H1 (cell line): ENCODE results near the gene MMP24. TPM values are rescaled to one million over a fixed set of nuclear protein-coding genes. Genes with fewer than 3 reads are reported as not detected.
A peak's percentile ranks its signal among the peaks of the same experiment; 100 is the strongest.

Experiments used
- CTCF ChIA-PET: fragments of 300-600 bp; sonication (Branson Sonifier 250); formaldehyde crosslinking; loops from one replicate; lab custom pipeline; 2021; ENCODE audit not compliant: partially characterized antibody; lab: Charles Lee
- POLR2A ChIA-PET: fragments of 300-600 bp; sonication (Branson Sonifier 250); formaldehyde crosslinking; loops from one replicate; lab custom pipeline; 2021; ENCODE audit warnings: inconsistent platforms; ENCODE audit not compliant: partially characterized antibody; lab: Charles Lee
- DNase-seq, 2 experiments: peaks; one replicate each; pipeline versions ENCODE4 v3.0.0 to v3.0.0-alpha.2; 2010 to 2022; ENCODE audit warnings: low spot score in 2 of 2, low read depth in 1 of 2, mixed read lengths in 1 of 2
- FAIRE-seq: peaks from 2 replicates; lab custom pipeline; 2011; peaks lifted over from hg19 to GRCh38; lab: Jason Lieb, UNC
- H2AFZ ChIP-seq: 2 replicates; pipeline ENCODE4 v1.8.1; 2012; ENCODE audit warnings: low read length, inconsistent platforms
- H2AK5ac ChIP-seq: 2 replicates; pipeline ENCODE4 v1.6.1; 2013; ENCODE audit warnings: low read depth, low read length
- H2BK120ac ChIP-seq: replicated peaks from 2 replicates; pipeline ENCODE3; 2013; ENCODE audit warnings: low read depth, low read length, inconsistent platforms
- H2BK12ac ChIP-seq: 2 replicates; pipeline ENCODE4 v1.6.1; 2013; ENCODE audit warnings: low read depth, low read length
- H2BK15ac ChIP-seq: 2 replicates; pipeline ENCODE4 v1.6.1; 2013; ENCODE audit warnings: low read length
- H2BK20ac ChIP-seq: 2 replicates; pipeline ENCODE4 v1.6.1; 2013; ENCODE audit warnings: low read length
- H2BK5ac ChIP-seq: 2 replicates; pipeline ENCODE4 v1.6.1; 2013; ENCODE audit warnings: low read depth, low read length
- H3K14ac ChIP-seq: 2 replicates; pipeline ENCODE4 v1.6.1; 2013; ENCODE audit warnings: inconsistent platforms; ENCODE audit not compliant: insufficient read length
- H3K18ac ChIP-seq: 2 replicates; pipeline ENCODE4 v1.6.1; 2013; ENCODE audit warnings: low read length; ENCODE audit errors: extremely low read depth
- H3K23ac ChIP-seq: 2 replicates; pipeline ENCODE4 v1.6.1; 2013; ENCODE audit warnings: inconsistent platforms; ENCODE audit not compliant: insufficient read length
- H3K23me2 ChIP-seq: 2 replicates; pipeline ENCODE4 v1.6.1; 2013; ENCODE audit warnings: low read depth, low read length
- H3K27ac ChIP-seq: 2 replicates; pipeline ENCODE4 v1.6.1; 2011; ENCODE audit warnings: low read depth, low read length, inconsistent platforms
- H3K27me3 ChIP-seq, 4 experiments: replicated peaks in 1 of 4; 1 replicate in 1 of 4; 2 replicates in 3 of 4; pipeline versions ENCODE4 v1.6.1 to v1.8.1; 2011 to 2013; ENCODE audit warnings: low read length in 3 of 4, mild to moderate bottlenecking in 3 of 4, inconsistent platforms in 2 of 4, mixed read lengths in 2 of 4, moderate library complexity in 1 of 4; ENCODE audit not compliant: control insufficient read depth in 3 of 4, insufficient read depth in 3 of 4; ENCODE audit errors: extremely low read depth in 1 of 4
- H3K36me3 ChIP-seq, 4 experiments: 2 replicates each; pipeline versions ENCODE4 v1.6.1 to v1.8.1; 2011 to 2013; ENCODE audit warnings: mild to moderate bottlenecking in 4 of 4, low read length in 3 of 4, moderate library complexity in 2 of 4, control low read depth in 1 of 4, inconsistent platforms in 1 of 4; ENCODE audit not compliant: insufficient read depth in 4 of 4, control insufficient read depth in 2 of 4
- H3K4ac ChIP-seq: replicated peaks from 2 replicates; pipeline ENCODE3; 2013; ENCODE audit warnings: low read length, low read depth, mixed read lengths, inconsistent platforms; ENCODE audit not compliant: insufficient read length
- H3K4me1 ChIP-seq, 4 experiments: replicated peaks in 1 of 4; 1 replicate in 1 of 4; 2 replicates in 3 of 4; pipeline versions ENCODE4 v1.6.1 to v1.8.1; 2011 to 2013; ENCODE audit warnings: low read length in 3 of 4, inconsistent platforms in 2 of 4, mixed read lengths in 1 of 4; ENCODE audit not compliant: insufficient read depth in 4 of 4, control insufficient read depth in 3 of 4
- H3K4me2 ChIP-seq, 2 experiments: 2 replicates each; pipeline versions ENCODE4 v1.6.1 to v1.8.1; 2011 to 2013; ENCODE audit warnings: low read depth in 2 of 2, low read length in 2 of 2, control low read depth in 1 of 2, inconsistent platforms in 1 of 2, mild to moderate bottlenecking in 1 of 2; ENCODE audit not compliant: insufficient read depth in 1 of 2
- H3K4me3 ChIP-seq, 4 experiments: fragments of 200-600, 300-600 bp in 1 of 4; sonication (generic), shearing (Covaris generic), sonication (Bioruptor Twin) in 1 of 4; 2 replicates each; pipeline versions ENCODE4 v1.5.1 to v1.8.1; 2011 to 2016; ENCODE audit warnings: low read length in 4 of 4, low read depth in 3 of 4, control low read depth in 2 of 4, inconsistent platforms in 2 of 4, mild to moderate bottlenecking in 2 of 4, mixed read lengths in 1 of 4, moderate library complexity in 1 of 4; ENCODE audit not compliant: insufficient read depth in 2 of 4; ENCODE audit errors: extremely low read depth in 1 of 4
- H3K56ac ChIP-seq: replicated peaks from 2 replicates; pipeline ENCODE3; 2013; ENCODE audit warnings: low read depth, mild to moderate bottlenecking, mixed read lengths, low read length, inconsistent platforms; ENCODE audit not compliant: insufficient read length
- H3K79me1 ChIP-seq: 2 replicates; pipeline ENCODE4 v1.6.1; 2013; ENCODE audit warnings: low read depth, low read length, control low read depth
- H3K79me2 ChIP-seq, 2 experiments: 2 replicates each; pipeline versions ENCODE4 v1.6.1 to v1.8.1; 2012 to 2013; ENCODE audit warnings: low read length in 2 of 2, mild to moderate bottlenecking in 2 of 2, inconsistent platforms in 1 of 2; ENCODE audit not compliant: insufficient read depth in 2 of 2, control insufficient read depth in 1 of 2
- H3K9ac ChIP-seq, 4 experiments: replicated peaks in 1 of 4; 1 replicate in 1 of 4; 2 replicates in 3 of 4; pipeline versions ENCODE4 v1.6.1 to v1.8.1; 2011 to 2013; ENCODE audit warnings: low read depth in 3 of 4, low read length in 3 of 4, control low read depth in 2 of 4, mild to moderate bottlenecking in 2 of 4, moderate library complexity in 2 of 4, inconsistent platforms in 1 of 4; ENCODE audit errors: extremely low read depth in 1 of 4
- H3K9me3 ChIP-seq, 2 experiments: 2 replicates each; pipeline versions ENCODE4 v1.6.1 to v1.8.1; 2012 to 2013; ENCODE audit warnings: mild to moderate bottlenecking in 2 of 2, moderate library complexity in 2 of 2, control low read depth in 1 of 2, inconsistent platforms in 1 of 2, low read depth in 1 of 2, low read length in 1 of 2, mixed read lengths in 1 of 2; ENCODE audit not compliant: insufficient read depth in 2 of 2
- H4K20me1 ChIP-seq, 2 experiments: replicated peaks in 1 of 2; 2 replicates each; pipeline versions ENCODE3 to v1.8.1; 2011 to 2013; ENCODE audit warnings: inconsistent platforms in 2 of 2, low read length in 2 of 2, mild to moderate bottlenecking in 1 of 2; ENCODE audit not compliant: insufficient read depth in 2 of 2, control insufficient read depth in 1 of 2
- H4K5ac ChIP-seq: 2 replicates; pipeline ENCODE4 v1.6.1; 2013; ENCODE audit warnings: low read length, low read depth, mixed read lengths, inconsistent platforms; ENCODE audit not compliant: insufficient read length
- H4K8ac ChIP-seq: 2 replicates; pipeline ENCODE4 v1.8.0; 2013; ENCODE audit warnings: mild to moderate bottlenecking, moderate library complexity, low read length, inconsistent platforms; ENCODE audit not compliant: insufficient read depth; ENCODE audit errors: extremely low read depth
- H4K91ac ChIP-seq: replicated peaks from 2 replicates; pipeline ENCODE3; 2013; ENCODE audit warnings: low read length, mixed read lengths, inconsistent platforms; ENCODE audit not compliant: insufficient read length
- ASH2L ChIP-seq: fragments of 200-600, 300-600 bp; sonication (generic); IDR thresholded peaks from one replicate; pipeline ENCODE4 v1.7.1; 2017; ENCODE audit warnings: low read length
- BRCA1 ChIP-seq: IDR thresholded peaks from 2 replicates; pipeline ENCODE4 v1.6.1; 2012; ENCODE audit warnings: low read depth, low read length, improper control_type of control experiment
- CEBPB ChIP-seq: IDR thresholded peaks from 2 replicates; pipeline ENCODE4 v1.6.1; 2012; ENCODE audit warnings: low read depth, low read length
- CHD2 ChIP-seq: IDR thresholded peaks from 2 replicates; pipeline ENCODE4 v1.6.1; 2012; ENCODE audit warnings: low read length, improper control_type of control experiment
- KDM1A ChIP-seq: fragments of 200-600, 300-600 bp; sonication (generic); IDR thresholded peaks from 2 replicates; pipeline ENCODE4 v1.7.1; 2016; ENCODE audit warnings: mild to moderate bottlenecking, low read length, borderline replicate concordance
- KDM4A ChIP-seq: IDR thresholded peaks from one replicate; pipeline ENCODE4 v1.7.1; 2012; ENCODE audit warnings: low read depth, mild to moderate bottlenecking, moderate library complexity, low read length, inconsistent platforms; ENCODE audit not compliant: severe bottlenecking
- KDM5A ChIP-seq: fragments of 200-600 bp; IDR thresholded peaks from 2 replicates; pipeline ENCODE4 v1.7.1; 2012; ENCODE audit warnings: mild to moderate bottlenecking, low read length, inconsistent platforms, mixed read lengths
- RXRA ChIP-seq: IDR thresholded peaks from 2 replicates; pipeline ENCODE4 v1.6.1; 2011; ENCODE audit warnings: low read depth, mild to moderate bottlenecking, low read length, moderate library complexity; ENCODE audit not compliant: insufficient read depth
- SIN3A ChIP-seq, 2 experiments: IDR thresholded peaks in 1 of 2; conservative IDR thresholded peaks in 1 of 2; 2 replicates each; pipeline ENCODE4 v1.6.1; 2011 to 2012; ENCODE audit warnings: low read length in 2 of 2, improper control_type of control experiment in 1 of 2, low read depth in 1 of 2, mild to moderate bottlenecking in 1 of 2
- SIRT6 ChIP-seq: IDR thresholded peaks from one replicate; pipeline ENCODE4 v1.7.1; 2012; ENCODE audit warnings: low read length, inconsistent platforms
- WGBS, 2 experiments: shearing (Covaris generic) in 1 of 2; methylation state at CpG; one replicate each; pipeline versions ENCODE4 v1.1.6 to v1.1.7; 2013 to 2015; ENCODE audit warnings: low lambda C conversion rate in 2 of 2, mixed read lengths in 2 of 2, inconsistent platforms in 1 of 2, low coverage in 1 of 2, missing lambda C conversion rate in 1 of 2; ENCODE audit not compliant: insufficient replicate concordance in 2 of 2, insufficient coverage in 1 of 2, insufficient read length in 1 of 2; ENCODE audit errors: extremely low coverage in 1 of 2, missing lambda C conversion rate in 1 of 2; 5-methylcytosine and 5-hydroxymethylcytosine counted together
- polyA plus RNA-seq, 7 experiments: library from polyadenylated mRNA; depleted of rRNA in 3 of 7; stranded (reverse) in 5 of 7; unstranded in 2 of 7; fragments of >200 nt in 5 of 7; fragments of 200-250 nt in 2 of 7; gene quantifications; 1 replicate in 5 of 7; 2 replicates in 1 of 7; 4 replicates in 1 of 7; pipeline versions ENCODE4 v1.2.1 to v1.2.3, GENCODE V29; 2011 to 2013; ENCODE audit warnings: missing spikeins in 2 of 7, mixed read lengths in 2 of 7
- total RNA-seq: library from RNA; stranded (reverse); fragmentation: NEBNext Ultra II Directional; extraction: Animal tissue kit (Norgen Biotek cat#: 25700); gene quantifications from 2 replicates; pipeline ENCODE4 v1.2.1, GENCODE V29; 2021
- TF ChIP-seq, protein P1 (sequence below), 3 experiments: IDR thresholded peaks; 1 replicate in 2 of 3; 2 replicates in 1 of 3; pipeline versions ENCODE4 v1.5.1 to v1.6.1; 2011; ENCODE audit warnings: low read length in 3 of 3, mild to moderate bottlenecking in 3 of 3, inconsistent platforms in 2 of 3, low read depth in 1 of 3, moderate library complexity in 1 of 3; ENCODE audit not compliant: insufficient read depth in 1 of 3; ENCODE audit errors: control extremely low read depth in 1 of 3

MMP24 gene
- total and polyA plus RNA-seq, 2 of the 8 experiments (the other 6 are each of a cell fraction or from before 2014, with no cell fraction given), result 18.8 to 21.4 TPM

DNA sequence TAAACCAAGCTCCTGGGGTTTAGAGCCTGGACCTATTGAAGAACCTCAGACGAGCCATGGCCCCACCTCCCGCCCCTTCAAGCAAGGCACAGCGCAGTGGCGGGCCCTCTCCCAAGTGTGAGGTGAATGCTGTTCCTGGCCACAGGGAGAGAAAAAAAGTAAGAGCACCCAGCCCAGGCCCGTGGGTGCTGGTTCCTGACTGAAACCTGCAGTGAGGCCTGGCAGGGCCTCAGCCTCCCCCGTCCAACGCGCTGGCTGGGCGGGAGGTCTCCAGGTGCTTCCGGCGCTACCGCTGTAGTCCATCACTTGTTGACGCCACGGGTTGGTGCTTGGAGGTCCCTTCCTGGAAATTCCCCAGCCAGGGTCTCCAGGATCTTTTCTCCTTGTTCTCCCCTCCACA lies 71.2 kb downstream of the MMP24 start:
- FAIRE-seq (no peak), DNase-seq (no peak)
- H3K9ac ChIP-seq, result no peak overlapping the region
- POLR2A ChIA-PET, result interaction anchor here (1.0 kb wide), 1 partner anchor 11 kb away, joined by 3 read pairs; no protein-coding TSS in a partner anchor
- no peak overlapping the region for H2BK120ac ChIP-seq
- H3K79me2 ChIP-seq, result no peaks in the 10 kb centered on the region
- no peak overlapping the region for H3K18ac ChIP-seq
- no peaks in the 10 kb centered on the region for H3K79me1 ChIP-seq
- no peak overlapping the region for H3K4ac ChIP-seq
- no peak overlapping the region for H3K56ac ChIP-seq
- H2AFZ ChIP-seq, result no peak overlapping the region
- no peak overlapping the region for H4K5ac ChIP-seq
- H4K91ac ChIP-seq, result no peak overlapping the region
- no peaks in the 10 kb centered on the region for H3K36me3 ChIP-seq
- H2AK5ac ChIP-seq, result no peak overlapping the region
- 90% methylated on average over 12 of the region's 14 CpGs; no CpG with 5 or more reads in 1 of the 2 experiments for WGBS, 2 experiments
- no peak overlapping the region for H3K4me2 ChIP-seq
- no peak overlapping the region for H2BK15ac ChIP-seq
- no peaks in the 10 kb centered on the region for H3K9me3 ChIP-seq
- no peak overlapping the region for H2BK20ac ChIP-seq
- H3K23me2 ChIP-seq, result no peaks in the 10 kb centered on the region
- H3K27ac ChIP-seq, result no peak overlapping the region
- no peak overlapping the region for H2BK5ac ChIP-seq
- H3K14ac ChIP-seq, result no peak overlapping the region
- no peaks in the 10 kb centered on the region; a peak in 2 of 7 replicates for H3K4me1 ChIP-seq
- no peaks in the 10 kb centered on the region for H3K27me3 ChIP-seq
- H4K8ac ChIP-seq, result peak overlapping the region; percentile 72; the same call in 1 of the 2 replicates
- H4K20me1 ChIP-seq, result no peaks in the 10 kb centered on the region
- no peak overlapping the region for H3K4me3 ChIP-seq
- no peak overlapping the region for H2BK12ac ChIP-seq
- no peak overlapping the region for H3K23ac ChIP-seq
- CTCF ChIA-PET, result interaction anchor here (1.3 to 13.8 kb wide), 5 partner anchors 9 to 148 kb away, joined by 3 to 130 read pairs (median 4); partner anchors contain the start of genes EIF6 and MMP24OS
- TF ChIP-seq CEBPB (no peak), KDM1A (no peak), RXRA (no peak), SIN3A (conservative IDR thresholded peaks at IDR 0.05 in 1 of 2, IDR thresholded peaks at IDR 0.05 in 1 of 2; ENCODE audit: low read depth in 1 of 2, low read length in 2 of 2) (no peak), KDM4A (no peak), KDM5A (no peak), SIRT6 (no peak), CHD2 (no peak), ASH2L (no peak), BRCA1 (no peak)
- TF ChIP-seq, protein P1, sequence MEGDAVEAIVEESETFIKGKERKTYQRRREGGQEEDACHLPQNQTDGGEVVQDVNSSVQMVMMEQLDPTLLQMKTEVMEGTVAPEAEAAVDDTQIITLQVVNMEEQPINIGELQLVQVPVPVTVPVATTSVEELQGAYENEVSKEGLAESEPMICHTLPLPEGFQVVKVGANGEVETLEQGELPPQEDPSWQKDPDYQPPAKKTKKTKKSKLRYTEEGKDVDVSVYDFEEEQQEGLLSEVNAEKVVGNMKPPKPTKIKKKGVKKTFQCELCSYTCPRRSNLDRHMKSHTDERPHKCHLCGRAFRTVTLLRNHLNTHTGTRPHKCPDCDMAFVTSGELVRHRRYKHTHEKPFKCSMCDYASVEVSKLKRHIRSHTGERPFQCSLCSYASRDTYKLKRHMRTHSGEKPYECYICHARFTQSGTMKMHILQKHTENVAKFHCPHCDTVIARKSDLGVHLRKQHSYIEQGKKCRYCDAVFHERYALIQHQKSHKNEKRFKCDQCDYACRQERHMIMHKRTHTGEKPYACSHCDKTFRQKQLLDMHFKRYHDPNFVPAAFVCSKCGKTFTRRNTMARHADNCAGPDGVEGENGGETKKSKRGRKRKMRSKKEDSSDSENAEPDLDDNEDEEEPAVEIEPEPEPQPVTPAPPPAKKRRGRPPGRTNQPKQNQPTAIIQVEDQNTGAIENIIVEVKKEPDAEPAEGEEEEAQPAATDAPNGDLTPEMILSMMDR (IDR thresholded peaks at IDR 0.05; ENCODE audit: control extremely low read depth in 1 of 3, insufficient read depth in 1 of 3, low read depth in 1 of 3, low read length in 3 of 3), result no peak
